ENCODE results near the gene PFKFB2.
"Not testable (repeated sequence)": the region's sequence is repeated elsewhere in the genome, so short reads cannot be mapped to it uniquely, and the experiment has no call there.

The PFKFB2 gene

DNA sequence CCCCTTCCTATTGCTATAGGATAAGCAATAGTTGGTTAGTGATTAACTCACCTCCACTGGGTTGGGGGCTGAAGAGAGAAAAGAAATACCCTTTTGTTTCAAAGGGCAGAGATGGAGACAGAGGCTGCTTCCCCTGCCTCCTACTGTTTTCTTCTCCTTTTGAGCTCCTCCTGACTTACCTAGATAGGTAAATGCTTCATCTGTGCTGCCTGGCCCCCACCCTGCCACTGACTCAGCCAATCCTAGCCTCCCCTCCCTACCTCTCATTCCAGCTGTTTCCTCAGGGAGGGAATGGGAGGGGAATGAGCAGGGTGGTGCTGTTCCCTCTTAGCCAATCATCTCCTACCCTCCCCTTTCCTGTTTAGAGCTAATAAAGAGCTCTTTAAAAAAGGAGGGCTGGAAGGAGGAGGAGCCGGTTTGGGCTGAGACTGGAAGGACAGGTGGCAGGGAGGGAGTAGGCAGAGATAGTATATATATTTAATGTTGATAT, 20.5 kb upstream of the PFKFB2 start, which contains the start of gene C1orf116:
Gene C1orf116, minus strand, starts transcription at position 229 of the 490 bp plus-strand sequence. CDS start 5,158 bp downstream, outside the sequence.
- H3K9me3 ChIP-seq (ENCODE audit: control insufficient read depth, low read length), result no peaks in the 10 kb centered on the region
- no peaks in the 10 kb centered on the region for H3K27me3 ChIP-seq (replicated peaks; ENCODE audit: control insufficient read depth, insufficient read depth, low read length)
- DNase-seq (ENCODE audit: low read depth), result no peak
- H3K4me3 ChIP-seq (ENCODE audit: low read length), result no peak within 1 kb of the TSS
- H3K9ac ChIP-seq (ENCODE audit: low read length), result no peak within 1 kb of the TSS
- H3K36me3 ChIP-seq (ENCODE audit: control insufficient read depth, insufficient read depth, low read length, severe bottlenecking), result no peaks in the 10 kb centered on the region
- H3K4me1 ChIP-seq (ENCODE audit: control insufficient read depth, insufficient read depth, low read length), result no peaks in the 10 kb centered on the region

- Histone ChIP-seq H3K27me3 (replicated peaks; ENCODE audit: control insufficient read depth, insufficient read depth, low read length) (no peaks in the 10 kb centered on the region), H3K4me3 (ENCODE audit: low read length) (no peak overlapping the region), H3K9me3 (ENCODE audit: control insufficient read depth, low read length) (no peaks in the 10 kb centered on the region), H3K4me1 (ENCODE audit: control insufficient read depth, insufficient read depth, low read length) (no peaks in the 10 kb centered on the region), H3K36me3 (ENCODE audit: control insufficient read depth, insufficient read depth, low read length, severe bottlenecking) (no peaks in the 10 kb centered on the region), H3K9ac (ENCODE audit: low read length) (no peak overlapping the region)
- no peak for DNase-seq (ENCODE audit: low read depth)
These were observed 19.8 kb upstream of the PFKFB2 start for GRCh38 chr1:207033302-207033701.

DNA sequence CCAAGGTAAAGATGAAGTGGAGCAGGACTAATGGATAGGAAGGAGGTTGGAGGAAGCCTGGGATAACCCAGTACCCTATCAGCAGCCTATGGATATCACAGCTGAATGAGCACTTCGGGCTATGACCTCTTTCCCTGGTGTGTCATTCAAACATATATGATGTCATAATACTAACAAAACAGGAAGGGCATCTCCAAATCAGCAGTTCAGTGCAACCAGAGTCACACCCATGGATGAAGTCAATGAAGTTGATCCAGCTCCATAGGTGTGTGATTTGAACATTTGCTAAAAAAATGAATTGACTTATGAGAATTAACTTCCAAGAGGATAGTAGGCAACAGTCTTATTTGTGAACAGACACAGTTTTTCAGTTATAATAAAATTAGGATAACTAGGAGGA, 18.9 kb upstream of the PFKFB2 start:
- no peak overlapping the region for H3K4me3 ChIP-seq (ENCODE audit: low read length)
- no peak overlapping the region for H3K9ac ChIP-seq (ENCODE audit: low read length)
- no peak for DNase-seq (ENCODE audit: low read depth)
- H3K27me3 ChIP-seq (replicated peaks; ENCODE audit: control insufficient read depth, insufficient read depth, low read length), result no peaks in the 10 kb centered on the region
- H3K9me3 ChIP-seq (ENCODE audit: control insufficient read depth, low read length), result no peaks in the 10 kb centered on the region
- no peaks in the 10 kb centered on the region for H3K4me1 ChIP-seq (ENCODE audit: control insufficient read depth, insufficient read depth, low read length)
- H3K36me3 ChIP-seq (ENCODE audit: control insufficient read depth, insufficient read depth, low read length, severe bottlenecking), result no peaks in the 10 kb centered on the region

- Histone ChIP-seq H3K9me3 (ENCODE audit: control insufficient read depth, low read length) (no peaks in the 10 kb centered on the region), H3K4me3 (ENCODE audit: low read length) (no peak overlapping the region), H3K4me1 (ENCODE audit: control insufficient read depth, insufficient read depth, low read length) (peaks cover 5% of the 10 kb centered on the region), H3K36me3 (ENCODE audit: control insufficient read depth, insufficient read depth, low read length, severe bottlenecking) (no peaks in the 10 kb centered on the region), H3K27me3 (replicated peaks; ENCODE audit: control insufficient read depth, insufficient read depth, low read length) (no peaks in the 10 kb centered on the region), H3K9ac (ENCODE audit: low read length) (no peak overlapping the region)
- peak; percentile 24 for DNase-seq (ENCODE audit: low read depth)
These were observed 18.1 kb upstream of the PFKFB2 start for GRCh38 chr1:207034998-207035397.

DNA sequence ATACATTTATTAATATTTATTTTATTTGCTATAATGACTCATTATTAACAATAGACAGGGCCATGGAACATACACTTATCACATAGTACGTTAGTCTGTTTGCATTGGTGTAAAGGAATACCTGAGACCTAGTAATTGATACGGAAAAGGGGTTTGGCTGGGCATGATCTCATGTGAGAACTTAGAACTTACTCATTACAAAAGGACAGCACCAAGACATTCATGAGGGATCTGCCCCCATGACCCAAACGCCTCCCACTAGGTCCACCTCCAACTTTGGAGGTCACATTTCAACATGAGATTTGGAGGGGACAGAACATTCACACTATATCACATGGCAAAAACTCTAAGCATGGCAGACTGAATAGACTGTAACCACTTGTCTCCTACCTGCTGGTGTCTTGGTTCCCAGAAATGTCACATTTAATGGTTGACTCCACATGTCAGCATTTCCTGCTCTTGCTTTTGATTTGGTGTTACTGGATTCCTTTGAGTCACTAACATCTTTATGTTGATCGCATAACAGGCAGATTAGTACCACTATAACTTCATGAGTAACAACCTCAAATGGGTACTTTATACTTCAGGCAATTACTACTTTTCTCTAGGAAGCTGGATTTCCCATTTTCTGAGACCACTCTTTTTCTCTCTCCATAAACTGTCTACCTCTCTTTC, 17.1 kb upstream of the PFKFB2 start:
- H3K27me3 ChIP-seq (replicated peaks; ENCODE audit: control insufficient read depth, insufficient read depth, low read length), result no peaks in the 10 kb centered on the region
- H3K9ac ChIP-seq (ENCODE audit: low read length), result no peak overlapping the region
- no peak overlapping the region for H3K4me3 ChIP-seq (ENCODE audit: low read length)
- no peaks in the 10 kb centered on the region for H3K9me3 ChIP-seq (ENCODE audit: control insufficient read depth, low read length)
- DNase-seq (ENCODE audit: low read depth), result no peak
- H3K4me1 ChIP-seq (ENCODE audit: control insufficient read depth, insufficient read depth, low read length), result peaks cover 11% of the 10 kb centered on the region
- no peaks in the 10 kb centered on the region for H3K36me3 ChIP-seq (ENCODE audit: control insufficient read depth, insufficient read depth, low read length, severe bottlenecking)

DNA sequence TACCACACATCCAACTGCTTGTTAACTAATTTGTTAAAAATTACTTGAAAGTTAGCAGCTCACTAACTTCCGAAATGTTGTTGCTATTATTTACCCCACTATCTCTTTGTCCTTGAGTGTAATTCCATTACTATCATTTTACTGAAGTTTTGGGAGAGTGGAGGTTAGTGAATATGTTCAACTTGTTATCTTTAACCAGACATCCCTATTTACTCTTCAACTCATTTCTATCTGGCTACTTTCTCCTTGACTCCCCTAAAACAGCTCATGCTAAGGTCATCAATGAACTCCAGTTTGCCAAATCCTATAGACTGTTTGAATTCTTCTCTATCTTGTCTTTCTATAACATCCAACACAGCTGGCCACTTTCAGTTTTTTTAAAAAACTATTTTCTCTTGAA, 16.2 kb upstream of the PFKFB2 start:
- H3K9me3 ChIP-seq (ENCODE audit: control insufficient read depth, low read length), result no peaks in the 10 kb centered on the region
- no peak for DNase-seq (ENCODE audit: low read depth)

DNA sequence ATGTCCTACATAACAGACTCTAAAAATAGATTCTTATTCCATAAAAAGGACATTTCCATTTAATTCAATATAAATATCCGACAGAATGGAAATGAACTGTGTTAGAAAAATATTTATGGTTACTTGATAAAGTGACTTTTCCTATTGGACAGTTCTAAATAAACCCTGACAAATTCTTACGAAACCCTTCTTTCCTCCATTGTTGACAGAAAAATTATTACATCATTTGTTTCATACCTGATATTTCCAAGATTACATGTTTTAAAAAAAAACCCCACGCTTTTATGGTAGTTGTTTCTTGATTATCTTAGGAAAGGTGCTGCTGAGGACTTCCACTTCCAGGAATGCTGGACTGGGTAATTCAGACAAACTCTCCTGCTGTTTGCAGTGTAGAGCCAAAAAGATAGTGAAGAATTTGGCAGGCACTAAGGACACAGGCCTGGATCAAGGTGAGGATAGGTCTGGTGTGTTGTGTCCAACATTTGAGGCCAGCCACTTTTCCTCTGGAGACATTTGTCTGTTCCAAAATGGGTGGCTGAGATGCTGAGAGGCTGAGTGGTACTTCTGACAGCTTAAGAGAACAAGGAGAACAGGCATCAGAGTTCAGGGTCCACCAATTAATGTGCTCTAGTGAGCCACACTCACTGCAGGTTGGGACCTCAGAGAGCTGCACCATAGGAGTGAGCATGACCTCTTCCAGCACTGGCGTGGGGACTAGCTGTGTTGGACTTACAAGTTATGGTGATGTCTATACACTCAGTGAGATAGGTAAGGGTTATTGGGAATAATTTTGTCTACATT, 13.5 kb upstream of the PFKFB2 start:
- peaks cover 11% of the 10 kb centered on the region for H3K4me1 ChIP-seq (ENCODE audit: control insufficient read depth, insufficient read depth, low read length)
- DNase-seq (ENCODE audit: low read depth), result no peak
- H3K36me3 ChIP-seq (ENCODE audit: control insufficient read depth, insufficient read depth, low read length, severe bottlenecking), result no peaks in the 10 kb centered on the region
- H3K27me3 ChIP-seq (replicated peaks; ENCODE audit: control insufficient read depth, insufficient read depth, low read length), result no peaks in the 10 kb centered on the region
- H3K9me3 ChIP-seq (ENCODE audit: control insufficient read depth, low read length), result no peaks in the 10 kb centered on the region
- no peak overlapping the region for H3K4me3 ChIP-seq (ENCODE audit: low read length)
- no peak overlapping the region for H3K9ac ChIP-seq (ENCODE audit: low read length)

More for the DNA sequence above, 16.2 kb upstream of the PFKFB2 start:
- Histone ChIP-seq H3K9ac (ENCODE audit: low read length) (no peak overlapping the region), H3K27me3 (replicated peaks; ENCODE audit: control insufficient read depth, insufficient read depth, low read length) (no peaks in the 10 kb centered on the region), H3K4me1 (ENCODE audit: control insufficient read depth, insufficient read depth, low read length) (peaks cover 11% of the 10 kb centered on the region), H3K36me3 (ENCODE audit: control insufficient read depth, insufficient read depth, low read length, severe bottlenecking) (no peaks in the 10 kb centered on the region), H3K4me3 (ENCODE audit: low read length) (no peak overlapping the region)

- Histone ChIP-seq H3K36me3 (ENCODE audit: control insufficient read depth, insufficient read depth, low read length, severe bottlenecking) (no peaks in the 10 kb centered on the region), H3K9me3 (ENCODE audit: control insufficient read depth, low read length) (no peaks in the 10 kb centered on the region), H3K4me1 (ENCODE audit: control insufficient read depth, insufficient read depth, low read length) (peaks cover 13% of the 10 kb centered on the region), H3K27me3 (replicated peaks; ENCODE audit: control insufficient read depth, insufficient read depth, low read length) (no peaks in the 10 kb centered on the region), H3K9ac (ENCODE audit: low read length) (no peak overlapping the region), H3K4me3 (ENCODE audit: low read length) (no peak overlapping the region)
- DNase-seq (ENCODE audit: low read depth), result peak; percentile 52
These were observed 12.9 kb upstream of the PFKFB2 start for GRCh38 chr1:207040181-207040533.

- DNase-seq (ENCODE audit: low read depth); H3K27me3 ChIP-seq (replicated peaks; ENCODE audit: control insufficient read depth, insufficient read depth, low read length); H3K36me3 ChIP-seq (ENCODE audit: control insufficient read depth, insufficient read depth, low read length, severe bottlenecking); H3K9ac ChIP-seq (ENCODE audit: low read length); H3K9me3 ChIP-seq (ENCODE audit: control insufficient read depth, low read length); H3K4me3 ChIP-seq (ENCODE audit: low read length): not testable (repeated sequence)
- peaks cover 26% of the 10 kb centered on the region for H3K4me1 ChIP-seq (ENCODE audit: control insufficient read depth, insufficient read depth, low read length)
These were observed 11.7 kb upstream of the PFKFB2 start for GRCh38 chr1:207041397-207041796.

GRCh38 chr1:207045453-207045852, 7.6 kb upstream of the PFKFB2 start:
- Histone ChIP-seq H3K27me3 (replicated peaks; ENCODE audit: control insufficient read depth, insufficient read depth, low read length) (no peaks in the 10 kb centered on the region), H3K9me3 (ENCODE audit: control insufficient read depth, low read length) (no peaks in the 10 kb centered on the region), H3K9ac (ENCODE audit: low read length) (no peak overlapping the region), H3K4me1 (ENCODE audit: control insufficient read depth, insufficient read depth, low read length) (peaks cover 34% of the 10 kb centered on the region), H3K4me3 (ENCODE audit: low read length) (no peak overlapping the region), H3K36me3 (ENCODE audit: control insufficient read depth, insufficient read depth, low read length, severe bottlenecking) (peaks cover 15% of the 10 kb centered on the region)
- DNase-seq (ENCODE audit: low read depth), result peak; percentile 68

GRCh38 chr1:207047505-207047904, 5.6 kb upstream of the PFKFB2 start:
- Histone ChIP-seq H3K27me3 (replicated peaks; ENCODE audit: control insufficient read depth, insufficient read depth, low read length) (no peaks in the 10 kb centered on the region), H3K4me3 (ENCODE audit: low read length) (no peak overlapping the region), H3K9ac (ENCODE audit: low read length) (peak overlapping the region; percentile 40), H3K36me3 (ENCODE audit: control insufficient read depth, insufficient read depth, low read length, severe bottlenecking) (peaks cover 15% of the 10 kb centered on the region), H3K9me3 (ENCODE audit: control insufficient read depth, low read length) (no peaks in the 10 kb centered on the region), H3K4me1 (ENCODE audit: control insufficient read depth, insufficient read depth, low read length) (peaks cover 48% of the 10 kb centered on the region)
- no peak for DNase-seq (ENCODE audit: low read depth)

Data from adipocyte (in vitro differentiated cells).